ENCODE measurements around the gene RAB4A. TPM values are rescaled to one million over a fixed set of nuclear protein-coding genes. Genes with fewer than 3 reads are reported as not detected.

Gene RAB4A
- total and polyA plus RNA-seq, 7 experiments from 2014 or later: 9.6 to 47.9 (median 36.7) TPM

GRCh38 chr1:229334716-229335115 is 63.8 kb downstream of the RAB4A start:
- H3K4me3 Mint-ChIP-seq: no peak overlapping the region
- no peak for ATAC-seq
- CTCF ChIA-PET: no interaction called here
- Histone ChIP-seq H3K9me3 (ENCODE audit: control insufficient read depth in 2 of 3, low read length in 3 of 3) (no peaks in the 10 kb centered on the region), H3K4me3 (ENCODE audit: low read length) (no peak overlapping the region), H3K36me3 (ENCODE audit: control insufficient read depth in 2 of 3, insufficient read depth in 3 of 3, low read length in 3 of 3) (peaks cover 0 to 4% (median 0%) of the 10 kb centered on the region in 3 experiments), H3K4me1 (ENCODE audit: control insufficient read depth in 2 of 2, insufficient read depth in 2 of 2, low read length in 2 of 2) (no peaks in the 10 kb centered on the region), H3K27me3 (ENCODE audit: control insufficient read depth in 2 of 2, insufficient read depth in 2 of 2, low read length in 2 of 2) (no peaks in the 10 kb centered on the region), H3K27ac (ENCODE audit: low read depth, low read length) (no peak overlapping the region)
- H3K9me3 Mint-ChIP-seq: peaks cover 0 to 7% (median 2%) of the 10 kb centered on the region in 11 donors
- DNase-seq: no peak
- no peaks in the 10 kb centered on the region for H3K27me3 Mint-ChIP-seq
- POLR2A ChIA-PET: no interaction called here
- peaks cover 4 to 34% (median 15%) of the 10 kb centered on the region in 5 donors for H3K36me3 Mint-ChIP-seq
- no peak overlapping the region for H3K27ac Mint-ChIP-seq
- peaks cover 21 to 35% (median 27%) of the 10 kb centered on the region in 7 donors for H3K4me1 Mint-ChIP-seq
- intact Hi-C loops (cut with micrococcal nuclease): no loop called here

- POLR2A ChIA-PET: interaction anchor here (1.3 kb wide), 1 partner anchor 10 kb away, joined by 3 read pairs; no protein-coding TSS in a partner anchor
- Histone ChIP-seq H3K4me1 (ENCODE audit: control insufficient read depth in 2 of 2, insufficient read depth in 2 of 2, low read length in 2 of 2) (peaks cover 0 to 2% of the 10 kb centered on the region in 2 donors), H3K27me3 (ENCODE audit: control insufficient read depth in 2 of 2, insufficient read depth in 2 of 2, low read length in 2 of 2) (no peaks in the 10 kb centered on the region), H3K9me3 (ENCODE audit: control insufficient read depth in 2 of 3, low read length in 3 of 3) (no peaks in the 10 kb centered on the region), H3K36me3 (ENCODE audit: control insufficient read depth in 2 of 3, insufficient read depth in 3 of 3, low read length in 3 of 3) (peaks cover 0 to 4% (median 0%) of the 10 kb centered on the region in 3 experiments), H3K27ac (ENCODE audit: low read depth, low read length) (no peak overlapping the region), H3K4me3 (ENCODE audit: low read length) (no peak overlapping the region)
- no peaks in the 10 kb centered on the region for H3K27me3 Mint-ChIP-seq
- ATAC-seq (no peak), DNase-seq (no peak)
- H3K4me3 Mint-ChIP-seq: no peak overlapping the region
- CTCF ChIA-PET: interaction anchor here (0.6 kb wide), 2 partner anchors 683 to 973 kb away, joined by 4 to 6 read pairs; no protein-coding TSS in a partner anchor
- intact Hi-C loops (cut with micrococcal nuclease): no loop called here
- H3K4me1 Mint-ChIP-seq: peaks cover 26 to 46% (median 39%) of the 10 kb centered on the region in 7 donors
- peak overlapping the region in 1 of 9 donors; percentile 2 for H3K27ac Mint-ChIP-seq
- H3K9me3 Mint-ChIP-seq: peaks cover 0 to 7% (median 2%) of the 10 kb centered on the region in 11 donors
- H3K36me3 Mint-ChIP-seq: peaks cover 4 to 37% (median 13%) of the 10 kb centered on the region in 5 donors
Observed at GRCh38 chr1:229336345-229336744, 65.4 kb downstream of the RAB4A start.

- DNase-seq (no peak), ATAC-seq (no peak)
- no peak overlapping the region for H3K27ac ChIP-seq (ENCODE audit: low read depth, low read length)
- Mint-ChIP-seq H3K27ac (peak overlapping the region in 1 of 9 donors; percentile 48), H3K36me3 (peaks cover 7 to 37% (median 11%) of the 10 kb centered on the region in 5 donors), H3K9me3 (peaks cover 0 to 5% (median 4%) of the 10 kb centered on the region in 11 donors), H3K27me3 (no peaks in the 10 kb centered on the region), H3K4me3 (peak overlapping the region in 5 of 10 donors; percentile 14 to 93 (median 26)), H3K4me1 (peaks cover 35 to 57% (median 49%) of the 10 kb centered on the region in 7 donors)
- H3K36me3 ChIP-seq (ENCODE audit: control insufficient read depth in 2 of 3, insufficient read depth in 3 of 3, low read length in 3 of 3): peaks cover 0 to 7% (median 0%) of the 10 kb centered on the region in 3 experiments
- intact Hi-C loops (cut with micrococcal nuclease): no loop called here
- ChIA-PET POLR2A (interaction anchor here (0.6 to 0.7 kb wide), 2 partner anchors 838 to 1931 kb away, joined by 3 read pairs; no protein-coding TSS in a partner anchor), CTCF (interaction anchor here (0.7 kb wide), 1 partner anchor 924 kb away, joined by 3 read pairs; no protein-coding TSS in a partner anchor)
- H3K27me3 ChIP-seq (ENCODE audit: control insufficient read depth in 2 of 2, insufficient read depth in 2 of 2, low read length in 2 of 2): no peaks in the 10 kb centered on the region
- H3K9me3 ChIP-seq (ENCODE audit: control insufficient read depth in 2 of 3, low read length in 3 of 3): no peaks in the 10 kb centered on the region
- no peak overlapping the region for H3K4me3 ChIP-seq (ENCODE audit: low read length)
- H3K4me1 ChIP-seq (ENCODE audit: control insufficient read depth in 2 of 2, insufficient read depth in 2 of 2, low read length in 2 of 2): peaks cover 4 to 7% of the 10 kb centered on the region in 2 donors
Observed at GRCh38 chr1:229339086-229339485, 68.2 kb downstream of the RAB4A start.

- H3K4me1 ChIP-seq (ENCODE audit: control insufficient read depth in 2 of 2, insufficient read depth in 2 of 2, low read length in 2 of 2): peaks cover 5 to 7% of the 10 kb centered on the region in 2 donors
- peaks cover 35 to 61% (median 49%) of the 10 kb centered on the region in 7 donors for H3K4me1 Mint-ChIP-seq
- H3K36me3 ChIP-seq (ENCODE audit: control insufficient read depth in 2 of 3, insufficient read depth in 3 of 3, low read length in 3 of 3): peaks cover 0 to 7% (median 0%) of the 10 kb centered on the region in 3 experiments
- H3K27me3 ChIP-seq (ENCODE audit: control insufficient read depth in 2 of 2, insufficient read depth in 2 of 2, low read length in 2 of 2): no peaks in the 10 kb centered on the region
- peak in 1 of 9 donors; percentile 37 for DNase-seq
- ATAC-seq: no peak
- H3K4me3 Mint-ChIP-seq: peak overlapping the region in 8 of 10 donors; percentile 1 to 95 (median 24)
- intact Hi-C loops (cut with micrococcal nuclease): no loop called here
- H3K4me3 ChIP-seq (ENCODE audit: low read length): no peak overlapping the region
- CTCF ChIA-PET: no interaction called here
- peaks cover 3 to 33% (median 7%) of the 10 kb centered on the region in 5 donors for H3K36me3 Mint-ChIP-seq
- H3K27ac Mint-ChIP-seq: peak overlapping the region in 1 of 9 donors; percentile 15
- POLR2A ChIA-PET: interaction anchor here (0.6 kb wide), 1 partner anchor 839 kb away, joined by 3 read pairs; no protein-coding TSS in a partner anchor
- H3K27ac ChIP-seq (ENCODE audit: low read depth, low read length): no peak overlapping the region
- H3K9me3 Mint-ChIP-seq: peaks cover 0 to 4% (median under 1%) of the 10 kb centered on the region in 11 donors
- H3K27me3 Mint-ChIP-seq: no peaks in the 10 kb centered on the region
- H3K9me3 ChIP-seq (ENCODE audit: control insufficient read depth in 2 of 3, low read length in 3 of 3): no peaks in the 10 kb centered on the region
Observed at GRCh38 chr1:229339520-229339919, 68.6 kb downstream of the RAB4A start.

GRCh38 chr1:229340496-229340895 is 69.6 kb downstream of the RAB4A start:
- DNase-seq (no peak), ATAC-seq (no peak)
- intact Hi-C loops (cut with micrococcal nuclease): loop anchor here (5.0 to 10.0 kb wide), 12 partner anchors 72 to 1634 kb away; partner anchors contain the start of genes ARV1 (in 2 of the 2), TTC13 (in 2 of the 2), GJC2 (in 1 of the 2) and GUK1 (in 1 of the 2)
- no peaks in the 10 kb centered on the region for H3K27me3 ChIP-seq (ENCODE audit: control insufficient read depth in 2 of 2, insufficient read depth in 2 of 2, low read length in 2 of 2)
- H3K4me3 Mint-ChIP-seq: peak overlapping the region; percentile 52 to 96 (median 84)
- no peak overlapping the region for H3K27ac ChIP-seq (ENCODE audit: low read depth, low read length)
- H3K4me1 ChIP-seq (ENCODE audit: control insufficient read depth in 2 of 2, insufficient read depth in 2 of 2, low read length in 2 of 2): peaks cover 5 to 7% of the 10 kb centered on the region in 2 donors
- peaks cover 0 to 26% (median 1%) of the 10 kb centered on the region in 5 donors for H3K36me3 Mint-ChIP-seq
- ChIA-PET CTCF (interaction anchor here (0.9 kb wide), 1 partner anchor 82 kb away, joined by 3 read pairs; no protein-coding TSS in a partner anchor), POLR2A (interaction anchor here (0.5 to 1.0 kb wide), 3 partner anchors 69 to 1259 kb away, joined by 3 read pairs; no protein-coding TSS in a partner anchor)
- peaks cover 0 to 4% (median 0%) of the 10 kb centered on the region in 11 donors for H3K9me3 Mint-ChIP-seq
- H3K4me3 ChIP-seq (ENCODE audit: low read length): no peak overlapping the region
- peaks cover 32 to 66% (median 51%) of the 10 kb centered on the region in 7 donors for H3K4me1 Mint-ChIP-seq
- peaks cover 0 to 9% (median 3%) of the 10 kb centered on the region in 5 donors for H3K27me3 Mint-ChIP-seq
- peaks cover 0 to 3% (median 0%) of the 10 kb centered on the region in 3 experiments for H3K36me3 ChIP-seq (ENCODE audit: control insufficient read depth in 2 of 3, insufficient read depth in 3 of 3, low read length in 3 of 3)
- no peaks in the 10 kb centered on the region for H3K9me3 ChIP-seq (ENCODE audit: control insufficient read depth in 2 of 3, low read length in 3 of 3)
- H3K27ac Mint-ChIP-seq: peak overlapping the region in 2 of 9 donors; percentile 26 to 29

- peaks cover 0 to 24% (median 0%) of the 10 kb centered on the region in 5 donors for H3K36me3 Mint-ChIP-seq
- peaks cover 0 to 3% (median 0%) of the 10 kb centered on the region in 3 experiments for H3K36me3 ChIP-seq (ENCODE audit: control insufficient read depth in 2 of 3, insufficient read depth in 3 of 3, low read length in 3 of 3)
- POLR2A ChIA-PET: interaction anchor here (0.9 to 2.9 kb wide), 12 partner anchors 12 to 1636 kb away, joined by 3 to 16 read pairs (median 4); partner anchors contain the start of genes ABCB10, NUP133, RAB4A and TTC13
- H3K27ac ChIP-seq (ENCODE audit: low read depth, low read length): peak overlapping the region; percentile 88
- peaks cover 5 to 7% of the 10 kb centered on the region in 2 donors for H3K4me1 ChIP-seq (ENCODE audit: control insufficient read depth in 2 of 2, insufficient read depth in 2 of 2, low read length in 2 of 2)
- peaks cover 32 to 59% (median 49%) of the 10 kb centered on the region in 7 donors for H3K4me1 Mint-ChIP-seq
- H3K9me3 Mint-ChIP-seq: peaks cover 0 to 4% (median 0%) of the 10 kb centered on the region in 11 donors
- peak overlapping the region; percentile 72 to 93 (median 89) for H3K27ac Mint-ChIP-seq
- ATAC-seq: peak; percentile 92
- peaks cover 0 to 23% (median 7%) of the 10 kb centered on the region in 5 donors for H3K27me3 Mint-ChIP-seq
- CTCF ChIA-PET: interaction anchor here (0.7 kb wide), 1 partner anchor 11 kb away, joined by 4 read pairs; no protein-coding TSS in a partner anchor
- peak overlapping the region; percentile 87 for H3K4me3 ChIP-seq (ENCODE audit: low read length)
- intact Hi-C loops (cut with micrococcal nuclease): loop anchor here (1.0 to 10.0 kb wide), 19 partner anchors 16 to 1633 kb away; partner anchors contain the start of genes ARV1 (in 2 of the 2), TAF5L (in 2 of the 2), TTC13 (in 2 of the 2) and URB2 (in 2 of the 2)
- H3K9me3 ChIP-seq (ENCODE audit: control insufficient read depth in 2 of 3, low read length in 3 of 3): no peaks in the 10 kb centered on the region
- H3K4me3 Mint-ChIP-seq: peak overlapping the region; percentile 88 to 96 (median 93)
- peak; percentile 78 to 87 (median 84) for DNase-seq
- no peaks in the 10 kb centered on the region for H3K27me3 ChIP-seq (ENCODE audit: control insufficient read depth in 2 of 2, insufficient read depth in 2 of 2, low read length in 2 of 2)
Observed at GRCh38 chr1:229341774-229342655, 71.1 kb downstream of the RAB4A start.
